GM18861 (cell line): ENCODE results near the gene PACRG.

Experiments used
- ATAC-seq: cut with Tn5 transposase; IDR thresholded peaks from one replicate; pipeline ENCODE4 v1.9.1; 2021; ENCODE audit not compliant: unreplicated experiment

PACRG gene

DNA sequence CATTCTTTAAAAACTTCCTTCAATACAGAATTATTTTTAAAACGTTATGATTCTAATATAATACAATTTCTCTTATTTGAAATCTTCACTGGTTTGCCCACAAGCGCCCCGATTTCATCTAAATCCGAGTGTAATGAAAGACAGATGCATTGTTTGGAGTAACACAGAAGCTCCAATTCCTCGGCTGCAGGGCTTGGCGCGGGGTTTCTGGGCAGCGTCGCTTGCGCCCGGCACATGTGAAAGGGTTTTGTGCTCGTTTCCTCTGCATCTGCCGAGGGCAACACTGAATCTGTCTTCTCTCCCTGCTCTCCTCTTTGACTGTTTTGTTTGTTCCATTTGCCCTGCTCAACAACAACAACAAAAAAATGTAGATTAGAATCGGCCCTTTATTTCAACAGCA, 438.1 kb downstream of the PACRG start:
- ATAC-seq = no peak

DNA sequence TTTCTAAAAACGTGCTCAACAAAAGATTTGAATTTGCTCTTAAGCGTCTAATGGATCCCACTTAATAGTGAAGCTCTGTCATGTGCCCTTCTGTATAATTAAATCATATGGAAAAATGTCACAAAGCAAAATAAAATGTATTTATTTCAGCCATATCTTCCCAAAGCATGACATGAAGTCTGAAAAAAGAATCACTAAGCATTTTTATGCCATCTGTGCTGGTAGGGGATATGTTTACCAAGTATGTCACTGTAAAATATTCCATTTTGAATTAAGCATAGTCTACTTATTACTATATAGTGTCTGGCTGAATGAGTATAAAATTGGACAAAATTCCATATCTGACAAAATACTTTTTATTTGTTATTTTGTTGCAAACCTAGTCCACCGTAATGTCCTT, 438.7 kb downstream of the PACRG start:
- no peak for ATAC-seq

DNA sequence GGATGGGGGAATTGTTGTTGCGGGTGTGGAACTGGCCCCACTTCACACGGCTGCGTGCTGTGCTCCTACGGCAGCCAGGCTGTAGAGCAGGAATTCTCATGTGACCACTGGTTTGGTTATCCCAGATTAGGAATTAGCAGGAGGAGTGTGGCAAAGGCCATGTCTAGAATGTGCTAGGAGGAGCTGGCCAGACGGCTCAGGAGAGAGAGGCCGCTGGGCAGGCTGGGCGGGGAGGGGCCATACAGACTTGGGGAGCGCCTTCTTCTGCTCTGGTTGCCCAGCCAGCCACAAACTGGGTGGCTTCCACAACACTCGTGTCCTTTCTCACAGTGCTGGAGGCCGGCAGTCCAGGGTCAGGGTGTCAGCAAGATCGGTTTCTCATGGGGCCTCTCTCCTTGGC, 441.7 kb downstream of the PACRG start:
- ATAC-seq = no peak

DNA sequence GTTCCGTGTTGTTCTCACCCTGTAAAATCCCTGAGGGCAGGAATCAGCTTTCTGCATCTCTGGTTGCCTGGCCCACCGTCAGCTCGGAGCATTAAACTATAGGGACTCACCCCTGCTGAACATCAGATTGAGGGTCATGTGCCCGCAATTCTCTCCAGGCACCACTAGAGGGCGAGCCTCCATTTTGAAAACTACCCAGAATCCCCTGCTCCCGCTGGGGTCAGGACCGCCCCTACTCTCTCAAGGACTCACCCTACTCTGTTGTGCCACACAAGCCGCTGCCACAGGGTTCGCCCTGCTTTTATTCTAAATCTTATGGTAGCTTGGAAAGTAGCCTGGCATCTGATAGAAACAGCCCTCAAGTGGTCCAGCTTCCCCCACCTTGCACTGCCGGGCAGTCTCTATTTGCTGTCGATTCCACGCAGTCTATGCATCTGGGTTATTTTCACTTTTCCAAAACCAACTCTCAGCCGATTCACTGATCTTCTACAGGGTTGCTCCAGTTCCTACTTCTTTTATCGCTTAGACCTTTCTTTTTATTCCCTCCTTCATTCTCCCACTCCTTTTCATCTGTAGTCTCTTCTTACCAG, 442.6 kb downstream of the PACRG start:
- ATAC-seq = peak; percentile 88

DNA sequence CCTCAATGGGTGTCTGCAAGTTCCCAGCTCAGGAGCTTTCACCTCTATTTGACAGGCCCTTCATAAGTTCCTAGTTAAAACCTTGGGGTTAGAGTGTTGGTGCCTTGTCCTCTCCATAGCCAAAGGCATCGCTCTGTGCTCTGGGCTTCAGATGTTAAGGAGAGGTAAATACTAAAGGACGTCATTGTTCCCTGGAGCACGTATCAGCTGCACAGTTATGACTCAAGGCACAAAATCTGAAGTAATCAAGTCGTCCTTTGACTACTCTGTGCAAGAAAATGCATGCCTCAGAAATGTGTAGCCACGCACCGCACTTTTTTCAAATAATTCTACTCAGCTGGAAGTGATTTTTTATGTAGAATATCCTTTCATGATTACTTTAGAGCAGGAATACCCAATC, 446.0 kb downstream of the PACRG start:
- no peak for ATAC-seq

DNA sequence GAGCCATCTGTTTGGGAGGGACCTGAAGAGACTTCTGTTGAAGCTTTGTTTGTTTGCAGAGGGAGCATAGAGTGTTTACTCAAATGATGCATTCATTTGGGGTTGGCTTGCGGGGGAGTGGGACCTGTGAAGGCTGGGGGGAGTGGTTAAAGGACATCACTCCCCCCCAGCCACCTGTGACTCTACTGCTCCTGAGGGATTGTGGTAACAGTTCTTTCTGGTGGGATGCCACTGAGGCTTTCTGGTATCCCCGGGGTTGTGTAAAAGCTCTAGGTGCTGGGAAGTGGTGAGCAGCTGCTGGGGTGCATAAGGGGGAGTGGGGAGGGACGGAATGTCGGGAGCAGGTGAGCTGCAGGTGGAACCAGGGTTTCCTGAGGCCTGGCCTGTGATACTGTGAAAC, 447.5 kb downstream of the PACRG start:
- ATAC-seq = no peak

DNA sequence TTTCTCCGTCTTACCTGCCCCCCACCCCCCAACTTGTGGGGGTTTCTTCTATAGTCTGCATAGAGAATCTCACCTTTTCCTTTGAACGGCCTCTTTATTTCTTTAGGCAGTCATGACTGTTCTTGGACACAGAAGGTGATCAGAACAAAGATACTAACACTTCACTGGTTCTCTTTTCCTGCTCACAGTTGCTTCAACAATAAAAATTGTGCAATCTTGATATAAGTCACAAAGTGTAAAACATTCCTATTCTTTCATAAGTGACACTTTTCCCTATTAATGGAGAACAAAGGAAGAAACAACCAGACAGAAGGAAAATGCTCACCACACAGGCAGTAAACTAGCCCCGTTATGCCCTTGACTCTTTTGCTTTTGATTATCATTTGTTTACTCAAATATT, 448.3 kb downstream of the PACRG start:
- no peak for ATAC-seq

DNA sequence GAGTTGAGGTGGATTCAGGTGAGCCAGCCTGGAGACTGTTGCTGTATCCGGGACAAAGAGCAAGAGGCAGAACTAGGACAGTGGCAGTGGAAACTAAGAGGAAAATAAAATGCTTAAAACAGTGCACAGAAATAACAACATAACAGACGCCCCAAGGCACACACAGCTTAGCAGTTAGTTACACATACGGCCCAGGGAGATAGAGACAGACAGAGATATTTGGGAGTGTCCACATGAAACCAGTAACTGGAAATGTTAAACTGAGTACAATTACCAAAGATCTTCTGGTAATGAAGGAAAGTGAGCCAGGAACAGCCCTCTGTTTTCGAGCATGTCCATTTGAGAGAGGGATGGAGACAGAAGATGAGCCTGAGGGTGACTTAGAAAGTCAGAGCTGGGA, 449.2 kb downstream of the PACRG start:
- no peak for ATAC-seq

DNA sequence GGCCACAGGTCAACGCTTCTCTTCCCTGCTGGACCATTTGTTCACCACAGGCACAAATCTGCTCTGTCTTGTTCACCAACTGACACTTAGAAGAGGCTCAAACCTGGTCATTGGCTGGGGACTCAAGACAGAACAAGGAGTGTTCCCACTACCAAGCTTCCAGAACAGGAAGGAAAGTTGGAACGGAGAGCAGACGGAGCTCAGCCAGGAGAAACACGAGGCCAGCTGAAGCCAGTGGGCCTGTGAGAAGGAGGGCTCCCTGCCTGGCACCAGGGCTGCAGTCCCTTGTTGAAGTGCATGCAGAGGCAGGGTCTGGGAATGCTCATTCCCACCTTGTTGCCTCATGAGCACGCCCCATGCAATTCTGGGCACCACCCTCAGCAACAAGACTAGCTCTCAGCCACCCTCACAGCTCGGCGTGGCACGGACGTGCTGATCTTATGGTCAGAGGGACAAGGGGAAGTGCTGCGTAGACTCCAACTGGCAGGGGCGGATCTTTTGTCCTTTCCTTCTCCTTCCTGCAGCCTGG, 450.2 kb downstream of the PACRG start:
- ATAC-seq = no peak

DNA sequence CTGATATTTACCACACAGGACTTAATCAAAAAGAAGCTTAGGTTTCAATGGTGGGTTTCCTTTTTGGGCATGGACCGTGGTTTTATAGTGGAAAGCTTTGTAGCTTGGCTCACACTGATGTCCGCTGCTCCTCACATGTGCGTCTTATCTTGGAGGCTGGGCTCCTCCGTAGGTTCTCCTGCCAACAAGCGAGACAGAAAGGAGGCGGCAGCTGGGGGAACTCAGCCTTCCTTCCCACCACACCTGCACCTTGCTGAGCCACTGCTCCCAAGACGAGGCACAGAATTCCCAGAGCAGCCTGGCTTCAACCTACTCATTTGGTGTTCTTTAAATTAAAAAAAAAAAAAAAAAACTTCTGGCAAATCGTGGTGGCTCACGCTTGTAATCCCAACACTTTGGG, 451.3 kb downstream of the PACRG start:
- no peak for ATAC-seq

DNA sequence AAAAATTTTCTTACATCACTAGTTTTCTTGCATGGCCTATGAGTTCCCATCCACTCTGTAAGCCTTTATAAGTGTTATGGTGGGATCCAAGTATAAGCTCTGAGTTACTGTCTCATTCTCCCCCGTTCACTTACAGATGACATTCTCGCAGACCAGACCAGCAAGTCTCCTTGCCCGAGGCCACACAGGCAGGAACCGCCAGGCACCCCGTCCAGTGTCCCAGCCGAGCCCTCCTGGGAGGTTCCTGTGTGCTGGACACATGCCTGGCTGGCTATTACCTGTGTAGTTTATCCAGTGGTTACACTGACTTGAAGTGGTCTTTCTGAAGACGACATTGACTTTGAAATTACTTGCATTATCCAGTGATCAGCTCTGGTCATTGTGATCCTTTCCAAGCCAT, 451.9 kb downstream of the PACRG start:
- ATAC-seq = no peak

DNA sequence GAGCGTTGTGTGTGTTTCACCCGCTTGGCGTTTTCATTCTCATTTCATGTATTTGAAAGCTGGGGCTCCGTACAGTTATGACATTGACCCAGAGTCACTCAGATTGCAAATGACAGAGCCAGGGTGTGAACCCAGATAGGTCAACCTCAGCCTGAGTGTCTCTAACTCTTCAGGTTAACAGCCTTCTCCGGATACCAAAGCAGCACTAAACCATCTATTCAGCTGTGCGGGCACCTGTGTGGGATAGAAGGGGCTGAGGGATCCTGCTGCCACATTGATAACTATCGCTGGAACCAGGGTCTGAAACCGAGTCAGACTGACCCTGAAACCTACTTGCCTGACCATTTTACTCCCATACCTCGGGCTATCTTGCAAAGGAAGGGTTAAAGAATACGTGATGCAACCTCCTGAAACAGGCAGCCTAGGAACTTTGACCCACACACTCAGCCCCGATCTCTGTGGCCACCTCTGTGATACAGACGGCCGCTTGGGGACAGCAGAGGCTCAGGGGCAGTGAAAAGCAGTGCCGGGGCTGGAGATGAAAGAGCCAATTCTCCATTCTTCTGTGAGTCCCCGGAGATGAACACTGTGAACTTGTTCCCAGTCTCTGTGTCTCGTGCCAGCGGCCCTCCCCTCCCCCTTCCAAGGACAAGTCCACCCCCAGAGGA, 453.2 kb downstream of the PACRG start:
- ATAC-seq = no peak

DNA sequence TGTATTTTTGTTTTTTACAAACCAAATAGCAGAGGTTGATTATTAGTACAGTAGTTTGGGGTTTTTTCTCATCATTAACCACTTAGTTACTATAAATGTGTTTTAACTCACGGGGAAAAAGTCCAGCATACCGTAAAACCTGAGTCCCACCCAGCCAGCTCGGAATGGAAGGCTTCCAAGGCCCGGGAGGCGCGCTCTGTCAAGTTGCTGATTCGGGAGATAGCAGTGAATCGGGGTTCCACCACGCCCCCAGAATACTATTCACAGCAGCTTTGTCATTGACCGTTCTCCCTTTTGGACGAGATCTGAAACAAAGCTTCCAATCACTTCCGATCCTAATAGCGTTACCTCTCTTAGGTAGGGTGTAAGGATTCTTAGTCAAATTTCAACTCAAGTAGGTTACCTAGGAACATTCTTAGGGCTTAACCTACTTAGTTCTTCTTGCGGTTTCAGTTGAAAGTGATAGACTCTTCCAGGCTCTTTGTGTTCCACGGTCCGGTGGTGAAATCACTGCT, 453.9 kb downstream of the PACRG start:
- ATAC-seq = no peak

DNA sequence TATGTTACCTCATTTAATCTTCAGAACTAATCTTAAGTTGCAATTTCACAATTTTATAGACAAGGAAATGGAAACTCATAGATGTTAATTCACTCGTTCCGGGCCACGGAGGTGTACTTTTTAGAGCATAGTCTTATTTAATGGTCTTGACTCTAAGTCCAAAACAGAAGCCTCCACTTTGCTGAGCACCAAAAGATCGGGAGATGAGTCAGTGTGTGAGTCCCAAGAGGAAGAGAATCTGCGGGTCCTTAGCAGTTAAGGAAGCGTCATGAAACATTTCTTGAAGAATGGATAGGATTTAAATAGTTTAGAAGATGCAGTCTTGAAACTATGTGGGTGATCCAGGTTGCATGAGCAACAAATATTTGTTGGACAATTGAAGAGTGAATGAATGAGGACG, 454.9 kb downstream of the PACRG start:
- ATAC-seq = no peak

DNA sequence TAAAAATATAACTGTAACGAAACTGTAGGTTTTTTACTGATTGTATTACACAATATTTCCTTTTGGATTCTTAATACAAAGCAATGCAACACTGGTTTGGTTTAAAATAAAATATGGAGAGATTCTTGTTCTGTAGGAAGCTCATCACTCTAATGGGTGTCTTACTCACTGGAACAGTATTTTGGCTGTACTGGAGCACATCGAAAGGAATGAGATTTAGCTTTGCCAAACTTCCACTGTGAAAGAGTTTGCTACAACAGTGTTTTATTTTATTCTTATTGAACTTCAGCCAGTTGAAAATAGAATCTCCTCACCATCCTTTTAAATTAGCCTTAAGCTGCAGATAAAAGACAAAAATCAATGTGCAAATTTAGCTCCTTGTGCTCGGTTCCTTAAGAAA, 456.0 kb downstream of the PACRG start:
- no peak for ATAC-seq

DNA sequence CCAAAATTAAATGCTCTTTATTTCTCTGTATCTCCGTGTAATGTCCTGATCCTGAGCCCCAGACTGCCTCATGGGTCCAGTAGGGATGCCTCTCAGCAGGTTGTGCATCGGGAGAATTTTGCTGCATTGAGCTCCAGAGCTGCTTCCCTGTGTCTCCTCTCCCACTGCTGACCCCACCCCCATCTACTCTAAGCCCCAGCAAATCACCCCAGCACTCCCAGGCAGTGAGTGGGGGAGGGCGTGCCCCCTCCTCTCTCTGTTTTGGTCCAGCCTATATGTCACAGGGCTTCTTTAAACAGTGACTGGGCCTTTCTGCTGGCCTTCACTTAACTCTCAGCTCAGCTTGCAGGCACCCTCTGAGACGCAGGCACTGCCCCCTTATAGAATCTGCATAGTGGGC, 458.0 kb downstream of the PACRG start:
- ATAC-seq = no peak

DNA sequence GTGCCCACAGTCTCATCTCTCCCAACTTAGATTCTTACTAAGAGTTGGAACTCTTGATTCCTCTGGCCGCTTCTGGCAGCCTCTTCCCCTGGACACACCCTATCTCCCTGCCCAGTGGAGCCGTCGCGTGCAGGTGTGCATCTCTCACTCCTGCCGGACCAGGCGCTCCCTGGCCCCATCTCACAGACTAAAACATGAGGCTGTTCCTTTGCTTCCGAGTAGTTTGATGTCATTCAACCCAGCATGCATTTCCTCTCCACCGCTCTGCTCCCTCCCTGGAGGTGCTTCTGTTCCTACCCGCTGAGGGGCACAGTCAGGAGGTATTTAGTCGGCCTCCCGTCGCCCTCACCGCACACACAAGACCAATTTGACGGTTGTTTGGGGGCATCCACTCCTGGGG, 458.8 kb downstream of the PACRG start:
- ATAC-seq = no peak

DNA sequence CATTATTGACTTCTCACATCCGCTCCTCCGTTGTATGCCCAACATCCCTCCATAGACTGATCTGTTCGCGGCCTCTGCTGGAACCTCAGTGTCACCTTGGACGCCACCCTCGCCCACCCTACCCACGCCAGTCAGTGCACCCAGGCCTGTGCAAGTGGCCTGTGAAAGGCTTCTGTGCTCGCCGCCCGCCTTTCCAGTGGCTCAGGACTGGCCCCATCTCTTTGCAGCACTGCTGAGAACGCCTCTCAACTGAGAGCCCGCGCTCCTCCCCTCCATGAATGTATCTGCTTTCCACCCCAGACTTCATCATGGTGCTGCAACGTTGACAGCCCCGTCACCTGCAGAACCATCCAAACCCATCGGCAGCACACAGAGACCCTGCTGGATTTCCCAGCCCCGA, 459.4 kb downstream of the PACRG start:
- no peak for ATAC-seq

DNA sequence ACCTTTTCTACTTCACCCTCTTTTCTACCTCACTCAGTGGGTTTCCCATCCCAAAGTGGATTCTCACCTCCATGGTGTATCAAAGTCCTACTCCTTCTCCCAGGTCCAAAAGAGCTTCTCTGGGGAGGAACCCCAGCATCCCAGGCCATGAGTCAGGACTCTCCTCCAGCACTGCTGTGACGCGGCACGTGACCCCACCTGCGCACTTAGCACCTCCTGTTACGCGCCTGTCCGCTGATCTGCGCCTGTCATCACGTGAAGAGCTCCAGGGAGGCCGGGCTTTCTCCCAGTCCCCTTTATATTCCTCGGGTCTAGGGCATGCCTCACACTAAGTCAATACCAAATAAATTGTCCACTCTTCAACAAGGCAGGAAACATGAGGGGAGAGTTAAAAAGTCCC, 459.8 kb downstream of the PACRG start:
- no peak for ATAC-seq

DNA sequence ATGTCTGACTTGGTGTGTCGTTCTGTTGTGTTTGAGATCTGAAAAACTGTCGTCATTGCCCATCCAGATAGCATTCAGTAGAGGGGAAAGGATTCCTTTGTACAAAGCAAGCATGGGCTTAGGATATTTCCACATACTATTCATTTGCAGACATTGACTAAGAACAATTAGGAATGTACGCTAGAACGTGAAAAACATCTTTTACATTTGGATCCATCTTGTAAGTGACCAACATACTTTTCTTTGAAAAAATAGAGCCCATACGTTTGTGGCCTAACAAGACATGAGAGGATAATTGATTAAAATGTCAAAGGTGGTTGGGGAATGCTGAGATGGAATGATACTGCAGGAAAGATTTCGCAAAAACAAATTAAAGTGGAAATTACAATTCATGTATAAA, 461.0 kb downstream of the PACRG start:
- no peak for ATAC-seq

DNA sequence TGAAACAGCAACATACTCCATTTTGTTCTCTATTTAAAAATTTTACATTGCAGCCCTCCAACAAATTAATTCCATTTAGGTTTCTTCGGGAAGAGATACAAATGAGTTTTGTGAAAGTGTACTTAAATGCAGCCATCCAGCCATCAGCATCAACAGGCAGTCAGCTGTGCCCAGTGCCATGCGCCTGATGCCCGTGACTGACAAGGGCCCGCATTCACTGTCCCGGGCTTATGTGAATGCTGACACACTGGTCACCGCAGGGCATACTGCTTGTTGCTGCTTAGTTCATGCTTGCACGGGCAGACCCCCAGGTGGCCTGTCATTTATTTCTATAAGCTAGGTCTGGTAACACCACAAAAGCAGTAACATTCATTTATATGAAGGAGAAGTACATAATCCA, 461.8 kb downstream of the PACRG start:
- no peak for ATAC-seq

DNA sequence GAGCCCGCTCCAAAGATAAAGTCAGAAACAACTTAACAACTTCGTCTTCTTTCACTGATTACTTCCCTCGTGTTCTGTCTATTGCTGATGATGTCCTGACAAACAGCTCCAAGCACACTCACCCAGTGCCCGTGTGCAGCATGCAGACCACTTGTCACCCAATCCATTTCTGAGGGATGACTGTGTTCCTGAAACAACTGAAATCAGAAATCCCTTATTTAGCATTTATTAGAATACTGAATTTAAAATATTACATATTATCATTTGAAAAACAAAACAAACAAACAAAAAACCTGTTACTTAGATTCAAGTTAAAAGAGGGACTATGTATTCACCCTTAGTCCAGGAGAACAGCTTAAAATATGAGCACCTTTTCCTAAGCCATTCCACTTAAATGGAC, 463.0 kb downstream of the PACRG start:
- ATAC-seq = no peak
